ENCODE results near the gene NUMA1. TPM values are rescaled to one million over a fixed set of nuclear protein-coding genes. Genes with fewer than 3 reads are reported as not detected.

The NUMA1 gene
- total RNA-seq, 1 experiment from 2014 or later = 267 TPM

GRCh38 chr11:72012897-72013721, 67.2 kb downstream of the NUMA1 start:
- CTCF ChIA-PET = interaction anchor here (0.7 kb wide), 1 partner anchor 458 kb away, joined by 4 read pairs; no protein-coding TSS in a partner anchor
- no peaks in the 10 kb centered on the region for H3K27me3 ChIP-seq (ENCODE audit: insufficient read depth, low read depth)
- no peak overlapping the region for H3K4me2 ChIP-seq
- H3F3A ChIP-seq (ENCODE audit: insufficient read depth, low read depth) = peaks cover 21% of the 10 kb centered on the region; the same call in 1 of the 2 replicates
- H3K4me1 ChIP-seq (replicated peaks; ENCODE audit: insufficient read depth) = no peaks in the 10 kb centered on the region
- POLR2A ChIA-PET (ENCODE audit: unreplicated experiment) = no interaction called here
- no peaks in the 10 kb centered on the region for H3K9me3 ChIP-seq (ENCODE audit: insufficient read depth, low read depth)
- TF ChIP-seq CTCF (conservative IDR thresholded peaks at IDR 0.05) = no peak
- TF ChIP-seq EZH2 (IDR thresholded peaks at IDR 0.05; ENCODE audit: low read depth) = no peak
- H3K79me2 ChIP-seq (ENCODE audit: low read depth) = no peaks in the 10 kb centered on the region
- H2AFZ ChIP-seq = no peak overlapping the region
- no peak overlapping the region for H3K27ac ChIP-seq
- no TSS peak for BruUV-seq (replicated peaks)
- peaks cover 42% of the 10 kb centered on the region for H4K20me1 ChIP-seq (ENCODE audit: insufficient read depth)
- DNase-seq = no peak
- no peak overlapping the region for H3K4me3 ChIP-seq
- no peaks in the 10 kb centered on the region for H3K9me2 ChIP-seq (ENCODE audit: insufficient read depth)
- intact Hi-C loops (cut with micrococcal nuclease; ENCODE audit: unreplicated experiment) = loop anchor here (2.0 kb wide), 1 partner anchor 212 kb away; no protein-coding TSS in a partner anchor
- H3K36me3 ChIP-seq (ENCODE audit: low read depth) = peaks cover 31% of the 10 kb centered on the region

- Histone ChIP-seq H3K36me3 (ENCODE audit: low read depth) (peaks cover 33% of the 10 kb centered on the region), H3K4me2 (no peak overlapping the region), H3F3A (ENCODE audit: insufficient read depth, low read depth) (peaks cover 25% of the 10 kb centered on the region; the same call in 1 of the 2 replicates), H3K4me1 (replicated peaks; ENCODE audit: insufficient read depth) (no peaks in the 10 kb centered on the region), H4K20me1 (ENCODE audit: insufficient read depth) (peaks cover 49% of the 10 kb centered on the region), H3K9me2 (ENCODE audit: insufficient read depth) (no peaks in the 10 kb centered on the region), H3K9me3 (ENCODE audit: insufficient read depth, low read depth) (no peaks in the 10 kb centered on the region), H2AFZ (no peak overlapping the region), H3K27me3 (ENCODE audit: insufficient read depth, low read depth) (no peaks in the 10 kb centered on the region), H3K27ac (no peak overlapping the region), H3K79me2 (ENCODE audit: low read depth) (no peaks in the 10 kb centered on the region), H3K4me3 (no peak overlapping the region)
- CTCF ChIA-PET = interaction anchor here (0.7 kb wide), 1 partner anchor 459 kb away, joined by 4 read pairs; no protein-coding TSS in a partner anchor
- POLR2A ChIA-PET (ENCODE audit: unreplicated experiment) = no interaction called here
- no peak for TF ChIP-seq CTCF (conservative IDR thresholded peaks at IDR 0.05)
- TF ChIP-seq EZH2 (IDR thresholded peaks at IDR 0.05; ENCODE audit: low read depth) = no peak
- no peak for DNase-seq
- intact Hi-C loops (cut with micrococcal nuclease; ENCODE audit: unreplicated experiment) = loop anchor here (2.0 kb wide), 1 partner anchor 211 kb away; no protein-coding TSS in a partner anchor
- BruUV-seq (replicated peaks) = no TSS peak
Measured at GRCh38 chr11:72012091-72012630, 68.2 kb downstream of the NUMA1 start.

- no peak overlapping the region for H2AFZ ChIP-seq
- TF ChIP-seq EZH2 (IDR thresholded peaks at IDR 0.05; ENCODE audit: low read depth) = no peak
- TF ChIP-seq CTCF (conservative IDR thresholded peaks at IDR 0.05) = no peak
- H3K4me1 ChIP-seq (replicated peaks; ENCODE audit: insufficient read depth) = no peaks in the 10 kb centered on the region
- H3F3A ChIP-seq (ENCODE audit: insufficient read depth, low read depth) = peaks cover 30% of the 10 kb centered on the region; the same call in 1 of the 2 replicates
- peaks cover 23% of the 10 kb centered on the region for H3K36me3 ChIP-seq (ENCODE audit: low read depth)
- BruUV-seq (replicated peaks) = no TSS peak
- ChIA-PET CTCF (no interaction called here), POLR2A (ENCODE audit: unreplicated experiment) (interaction anchor here (0.7 to 0.8 kb wide), 2 partner anchors 47 to 87 kb away, joined by 4 to 9 read pairs; no protein-coding TSS in a partner anchor)
- H3K9me2 ChIP-seq (ENCODE audit: insufficient read depth) = no peaks in the 10 kb centered on the region
- no peak overlapping the region for H3K27ac ChIP-seq
- DNase-seq = no peak
- no peaks in the 10 kb centered on the region for H3K79me2 ChIP-seq (ENCODE audit: low read depth)
- H4K20me1 ChIP-seq (ENCODE audit: insufficient read depth) = peaks cover 51% of the 10 kb centered on the region
- H3K27me3 ChIP-seq (ENCODE audit: insufficient read depth, low read depth) = no peaks in the 10 kb centered on the region
- H3K4me2 ChIP-seq = no peak overlapping the region
- H3K4me3 ChIP-seq = no peak overlapping the region
- no peaks in the 10 kb centered on the region for H3K9me3 ChIP-seq (ENCODE audit: insufficient read depth, low read depth)
- intact Hi-C loops (cut with micrococcal nuclease; ENCODE audit: unreplicated experiment) = no loop called here
Measured at GRCh38 chr11:72010529-72011233, 69.7 kb downstream of the NUMA1 start.

Measured in PC-9 (cell line).